SK-N-SH treated with all-trans-retinoic acid at 6 μM for 48 hours (cell line): ENCODE data around the gene UTRN.

ENCODE experiments used
- ARNTL ChIP-seq: fragments of 450-650 bp; formaldehyde crosslinking; IDR thresholded peaks from 2 replicates; pipeline ENCODE4 v1.5.0; 2020; ENCODE audit warnings: low read depth, mild to moderate bottlenecking, moderate library complexity, borderline replicate concordance
- BACH2 ChIP-seq: fragments of 250-450 bp; sonication (Bioruptor Pico); IDR thresholded peaks from 2 replicates; pipeline ENCODE4 v1.9.0; 2021; ENCODE audit warnings: mild to moderate bottlenecking, borderline replicate concordance
- CSDC2 ChIP-seq: fragments of 250-450 bp; sonication (Bioruptor Pico); IDR thresholded peaks from 2 replicates; pipeline ENCODE4 v1.5.0; 2020; ENCODE audit warnings: mild to moderate bottlenecking, moderate library complexity
- OSR1 ChIP-seq: fragments of 250-450 bp; sonication (Bioruptor Pico); IDR thresholded peaks from 2 replicates; pipeline ENCODE4 v1.8.0; 2022; ENCODE audit warnings: moderate library complexity, mild to moderate bottlenecking, inconsistent platforms
- PATZ1 ChIP-seq: fragments of 250-450 bp; sonication (Bioruptor Pico); IDR thresholded peaks from 2 replicates; pipeline ENCODE4 v1.8.0; 2020; ENCODE audit warnings: mild to moderate bottlenecking, moderate library complexity, borderline replicate concordance
- POU6F1 ChIP-seq: fragments of 250-450 bp; sonication (Bioruptor Pico); IDR thresholded peaks from 2 replicates; pipeline ENCODE4 v1.8.0; 2021; ENCODE audit warnings: low read depth, mild to moderate bottlenecking, moderate library complexity, borderline replicate concordance
- RARB ChIP-seq: fragments of 250-450 bp; sonication (Bioruptor Pico); IDR thresholded peaks from 2 replicates; pipeline ENCODE4 v1.8.0; 2021; ENCODE audit warnings: mild to moderate bottlenecking, moderate library complexity
- SNAI2 ChIP-seq: fragments of 250-450 bp; sonication (Bioruptor Pico); IDR thresholded peaks from 2 replicates; pipeline ENCODE4 v1.5.0; 2020; ENCODE audit warnings: mild to moderate bottlenecking, moderate library complexity
- TCF4 ChIP-seq: fragments of 250-450 bp; sonication (Bioruptor Pico); IDR thresholded peaks from 2 replicates; pipeline ENCODE4 v1.8.0; 2021; ENCODE audit warnings: mild to moderate bottlenecking, moderate library complexity, borderline replicate concordance
- ZFP30 ChIP-seq: fragments of 450-650 bp; formaldehyde crosslinking; IDR thresholded peaks from 2 replicates; pipeline ENCODE4 v1.5.0; 2022; ENCODE audit warnings: mild to moderate bottlenecking, moderate library complexity
- TF ChIP-seq, protein P1 (sequence below): fragments of 250-450 bp; sonication (Bioruptor Pico); IDR thresholded peaks from 2 replicates; pipeline ENCODE4 v1.5.1; 2020; ENCODE audit warnings: low read depth, mild to moderate bottlenecking, moderate library complexity

- TF ChIP-seq PATZ1 (CRISPR knock-in tag) = no peak
- no peak for TF ChIP-seq TCF4 (CRISPR knock-in tag)
- TF ChIP-seq ARNTL (CRISPR knock-in tag) = no peak
- no peak for TF ChIP-seq SNAI2 (CRISPR knock-in tag)
- no peak for TF ChIP-seq ZFP30 (CRISPR knock-in tag)
- TF ChIP-seq RARB = no peak
- TF ChIP-seq CSDC2 (CRISPR knock-in tag) = no peak
- TF ChIP-seq POU6F1 (CRISPR knock-in tag) = no peak
- no peak for TF ChIP-seq OSR1 (CRISPR knock-in tag)
- TF ChIP-seq, protein P1, sequence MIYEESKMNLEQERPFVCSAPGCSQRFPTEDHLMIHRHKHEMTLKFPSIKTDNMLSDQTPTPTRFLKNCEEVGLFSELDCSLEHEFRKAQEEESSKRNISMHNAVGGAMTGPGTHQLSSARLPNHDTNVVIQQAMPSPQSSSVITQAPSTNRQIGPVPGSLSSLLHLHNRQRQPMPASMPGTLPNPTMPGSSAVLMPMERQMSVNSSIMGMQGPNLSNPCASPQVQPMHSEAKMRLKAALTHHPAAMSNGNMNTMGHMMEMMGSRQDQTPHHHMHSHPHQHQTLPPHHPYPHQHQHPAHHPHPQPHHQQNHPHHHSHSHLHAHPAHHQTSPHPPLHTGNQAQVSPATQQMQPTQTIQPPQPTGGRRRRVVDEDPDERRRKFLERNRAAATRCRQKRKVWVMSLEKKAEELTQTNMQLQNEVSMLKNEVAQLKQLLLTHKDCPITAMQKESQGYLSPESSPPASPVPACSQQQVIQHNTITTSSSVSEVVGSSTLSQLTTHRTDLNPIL (CRISPR knock-in tag) = no peak
- TF ChIP-seq BACH2 (CRISPR knock-in tag) = no peak
Observed at GRCh38 chr6:144298194-144298593, 13.1 kb downstream of the UTRN start.
